ENCODE measurements around the gene CASK. TPM values are rescaled to one million over a fixed set of nuclear protein-coding genes. Genes with fewer than 3 reads are reported as not detected.

CASK gene
- total and polyA plus RNA-seq, 9 of the 15 experiments (the other 6 are each of a cell fraction or from before 2014, with no cell fraction given) = 1.3 to 7.4 (median 5.2) TPM

- H3K4me2 ChIP-seq (ENCODE audit: insufficient read depth, low read length) = no peak overlapping the region
- BruUV-seq (replicated peaks) = no TSS peak
- no peak overlapping the region for H3K27ac ChIP-seq (ENCODE audit: extremely low read depth, low read depth, low read length)
These were observed 189.4 kb downstream of the CASK start for GRCh38 chrX:41733939-41734338.

GRCh38 chrX:41732260-41732659 is 191.1 kb downstream of the CASK start:
- intact Hi-C loops (cut with micrococcal nuclease) (no loop called here), in situ Hi-C loops (cut with MboI) (no loop called here)
- no TSS peak for BruUV-seq (replicated peaks)
- FAIRE-seq = no peak
- POLR2A ChIA-PET = no interaction called here
- H3K9me1 ChIP-seq (ENCODE audit: control insufficient read depth, insufficient read depth, low read length) = no peaks in the 10 kb centered on the region
- H3K9ac ChIP-seq (ENCODE audit: insufficient read depth in 1 of 2, low read depth in 2 of 2, low read length in 2 of 2) = no peak overlapping the region
- TF ChIP-seq MED1 (CRISPR knock-in tag; IDR thresholded peaks at IDR 0.05; ENCODE audit: borderline replicate concordance) = no peak
- no peak overlapping the region for H2AFZ ChIP-seq (ENCODE audit: low read depth, low read length)
- ATAC-seq = no peak
- no peaks in the 10 kb centered on the region for H3K36me3 ChIP-seq (ENCODE audit: control insufficient read depth, insufficient read depth, low read length)
- no peaks in the 10 kb centered on the region for H4K20me1 ChIP-seq (replicated peaks; ENCODE audit: control insufficient read depth, insufficient read depth, low read length)
- H3K27me3 ChIP-seq (ENCODE audit: control insufficient read depth in 2 of 2, insufficient read depth in 2 of 2, low read length in 2 of 2) = no peaks in the 10 kb centered on the region
- H3K4me1 ChIP-seq (replicated peaks in 1 of 2; ENCODE audit: control insufficient read depth in 2 of 2, insufficient read depth in 2 of 2, low read length in 2 of 2) = peaks cover 0 to 5% of the 10 kb centered on the region in 2 experiments; a peak in 1 of 5 replicates
- 28% methylated on average over 2 of the region's 2 CpGs for WGBS (ENCODE audit: insufficient coverage, low coverage, missing lambda C conversion rate)
- H3K27ac ChIP-seq (ENCODE audit: extremely low read depth, low read depth, low read length) = no peak overlapping the region
- H3K4me2 ChIP-seq (ENCODE audit: insufficient read depth, low read length) = no peak overlapping the region
- H3K9me3 ChIP-seq (replicated peaks; ENCODE audit: control insufficient read depth, insufficient read depth, low read depth, low read length) = no peaks in the 10 kb centered on the region
- no peak for DNase-seq (ENCODE audit: extremely low read depth in 1 of 4, low spot score in 3 of 4)
- H3K4me3 ChIP-seq = no peak overlapping the region
- H3K79me2 ChIP-seq (ENCODE audit: control insufficient read depth, insufficient read depth, low read length) = no peaks in the 10 kb centered on the region
- CTCF ChIA-PET (ENCODE audit: low intra/inter-chr PET ratio) = no interaction called here

More at GRCh38 chrX:41733939-41734338, 189.4 kb downstream of the CASK start:
- Histone ChIP-seq H3K4me3 (no peak overlapping the region), H2AFZ (ENCODE audit: low read depth, low read length) (no peak overlapping the region), H3K4me1 (replicated peaks in 1 of 2; ENCODE audit: control insufficient read depth in 2 of 2, insufficient read depth in 2 of 2, low read length in 2 of 2) (peaks cover 0 to 5% of the 10 kb centered on the region in 2 experiments; a peak in 2 of 5 replicates), H3K79me2 (ENCODE audit: control insufficient read depth, insufficient read depth, low read length) (no peaks in the 10 kb centered on the region), H3K9me1 (ENCODE audit: control insufficient read depth, insufficient read depth, low read length) (no peaks in the 10 kb centered on the region), H3K36me3 (ENCODE audit: control insufficient read depth, insufficient read depth, low read length) (no peaks in the 10 kb centered on the region), H4K20me1 (replicated peaks; ENCODE audit: control insufficient read depth, insufficient read depth, low read length) (no peaks in the 10 kb centered on the region), H3K9me3 (replicated peaks; ENCODE audit: control insufficient read depth, insufficient read depth, low read depth, low read length) (no peaks in the 10 kb centered on the region), H3K27me3 (ENCODE audit: control insufficient read depth in 2 of 2, insufficient read depth in 2 of 2, low read length in 2 of 2) (no peaks in the 10 kb centered on the region), H3K9ac (ENCODE audit: insufficient read depth in 1 of 2, low read depth in 2 of 2, low read length in 2 of 2) (no peak overlapping the region)
- no peak for TF ChIP-seq MTA1 (IDR thresholded peaks at IDR 0.05; ENCODE audit: borderline replicate concordance)
- TF ChIP-seq ASH1L (IDR thresholded peaks at IDR 0.05; ENCODE audit: borderline replicate concordance, low read depth, partially characterized antibody) = no peak
- ChIA-PET POLR2A (no interaction called here), CTCF (ENCODE audit: low intra/inter-chr PET ratio) (interaction anchor here (1.3 kb wide), 1 partner anchor 175 kb away, joined by 3 read pairs; no protein-coding TSS in a partner anchor)
- in situ Hi-C loops (cut with MboI) (no loop called here), intact Hi-C loops (cut with micrococcal nuclease) (loop anchor here (1.0 kb wide), 1 partner anchor 176 kb away; no protein-coding TSS in a partner anchor)
- DNase-seq (ENCODE audit: extremely low read depth in 1 of 4, low spot score in 3 of 4) (no peak), ATAC-seq (no peak), FAIRE-seq (no peak)
- WGBS (ENCODE audit: insufficient coverage, low coverage, missing lambda C conversion rate) = 25% methylated on average over 1 of the region's 1 CpG
